ENCODE measurements around the gene TTC32.

GRCh38 chr2:19865151-19865550 is 36.6 kb downstream of the TTC32 start:
- TF ChIP-seq CTCF (conservative IDR thresholded peaks at IDR 0.05; ENCODE audit: low read depth in 2 of 2) (no peak), ETS1 (IDR thresholded peaks at IDR 0.05) (no peak), EZH2 (IDR thresholded peaks at IDR 0.05; ENCODE audit: low read depth, unreplicated experiment) (no peak), REST (IDR thresholded peaks at IDR 0.05; ENCODE audit: unreplicated experiment) (no peak), POLR2AphosphoS5 (IDR thresholded peaks at IDR 0.05; ENCODE audit: low read depth) (no peak)
